A673 (cell line): Measurements from ENCODE around the gene TECPR2. TPM values are rescaled to one million over a fixed set of nuclear protein-coding genes. Genes with fewer than 3 reads are reported as not detected.

Experiments used
- BruUV-seq: library from RNA; stranded (reverse); fragments of 400-500 nt; replicated peaks from 2 replicates; lab custom pipeline; 2021; lab: Mats Ljungman, UMichigan
- CTCF ChIA-PET: fragments of 300-600 bp; sonication (Branson Sonifier 250); formaldehyde crosslinking; loops from one replicate; lab custom pipeline; 2022; ENCODE audit warnings: antibody characterized with exemption; lab: Charles Lee
- POLR2A ChIA-PET: fragments of 300-600 bp; sonication (Branson Sonifier 250); formaldehyde crosslinking; loops from one replicate; lab custom pipeline; 2022; ENCODE audit warnings: antibody characterized with exemption; ENCODE audit not compliant: low non-redundant PET; lab: Charles Lee
- DNase-seq: peaks from one replicate; pipeline ENCODE4 v3.0.0-alpha.2; 2015; ENCODE audit warnings: low spot score
- H3K27ac ChIP-seq: fragments of 200-600 bp; sonication (generic); 2 replicates; pipeline ENCODE4 v1.5.1; 2016; ENCODE audit warnings: mixed run types, low read depth, mild to moderate bottlenecking, mixed read lengths, antibody characterized with exemption, low read length; ENCODE audit not compliant: poor library complexity, severe bottlenecking
- H3K27me3 ChIP-seq: fragments of 200-600 bp; sonication (generic); replicated peaks from 2 replicates; pipeline ENCODE4 v1.6.1; 2017; ENCODE audit warnings: mixed run types, low read depth, mild to moderate bottlenecking, mixed read lengths, antibody characterized with exemption, low read length; ENCODE audit not compliant: insufficient read depth, poor library complexity
- H3K36me3 ChIP-seq: fragments of 200-600 bp; sonication (generic); 2 replicates; pipeline ENCODE4 v1.6.1; 2016; ENCODE audit warnings: mixed run types, mild to moderate bottlenecking, mixed read lengths, antibody characterized with exemption, low read length; ENCODE audit not compliant: insufficient read depth, poor library complexity, severe bottlenecking
- H3K4me1 ChIP-seq: fragments of 200-600 bp; sonication (generic); 2 replicates; pipeline ENCODE4 v1.6.1; 2017; ENCODE audit warnings: mixed run types, mild to moderate bottlenecking, mixed read lengths, antibody characterized with exemption, low read length; ENCODE audit not compliant: insufficient read depth, poor library complexity, severe bottlenecking
- H3K4me3 ChIP-seq: fragments of 200-600 bp; sonication (generic); 2 replicates; pipeline ENCODE4 v1.5.1; 2016; ENCODE audit warnings: low read depth, mixed run types, mild to moderate bottlenecking, mixed read lengths, low read length; ENCODE audit not compliant: poor library complexity, severe bottlenecking
- H3K9me3 ChIP-seq: fragments of 200-600 bp; sonication (generic); 2 replicates; pipeline ENCODE4 v1.6.1; 2016; ENCODE audit warnings: mixed run types, low read depth, mild to moderate bottlenecking, mixed read lengths, antibody characterized with exemption, low read length; ENCODE audit not compliant: poor library complexity, severe bottlenecking
- CTCF ChIP-seq: fragments of 300-800, 200-600 bp; sonication (generic); conservative IDR thresholded peaks from 2 replicates; pipeline ENCODE4 v1.5.1; 2017; ENCODE audit warnings: low read depth, mild to moderate bottlenecking, antibody characterized with exemption, low read length, moderate library complexity, mixed read lengths
- EZH2 ChIP-seq: fragments of 200-600 bp; sonication (generic); IDR thresholded peaks from 2 replicates; pipeline ENCODE4 v1.6.1; 2017; ENCODE audit warnings: borderline replicate concordance, low read depth, mild to moderate bottlenecking, mixed read lengths, antibody characterized with exemption, low read length; ENCODE audit not compliant: poor library complexity, severe bottlenecking
- intact Hi-C: fragments of 100-400 bp; cut with micrococcal nuclease; formaldehyde crosslinking; loops from one replicate; pipeline ENCODE4 v1.10.0; 2022; ENCODE audit not compliant: unreplicated experiment
- total RNA-seq: library from RNA; stranded (reverse); gene quantifications from 2 replicates; pipeline ENCODE4 v1.2.3, GENCODE V29; 2021

TECPR2 gene
- total RNA-seq, 1 experiment from 2014 or later, result 22.1 TPM

DNA sequence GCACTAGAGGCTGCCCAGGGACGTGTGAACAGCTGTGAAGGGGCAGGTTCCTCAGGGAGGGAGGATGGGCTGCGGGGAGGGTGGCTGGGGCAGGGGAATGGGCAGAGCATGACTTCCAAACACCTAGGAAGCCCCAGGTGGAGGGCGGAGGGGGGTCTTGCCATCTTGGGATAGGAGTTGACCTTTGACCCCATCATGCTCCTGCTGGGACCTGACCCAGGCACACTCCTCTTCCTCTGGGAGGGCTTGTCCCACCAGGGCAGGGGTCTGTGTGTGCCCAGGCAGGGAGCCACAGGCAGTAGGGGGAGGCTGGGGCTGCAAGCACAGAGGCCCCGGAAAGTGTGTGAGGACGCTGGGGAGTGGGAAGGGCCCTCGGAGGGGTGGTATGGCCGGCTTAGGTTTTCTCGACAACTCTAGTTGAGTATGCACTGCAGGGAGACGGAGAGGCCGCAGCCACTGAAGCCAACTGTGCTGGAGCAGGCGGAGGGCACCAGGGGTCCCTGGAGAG is 150.1 kb downstream of the TECPR2 start:
- Histone ChIP-seq H3K36me3 (no peaks in the 10 kb centered on the region), H3K9me3 (no peaks in the 10 kb centered on the region), H3K4me1 (peaks cover 20% of the 10 kb centered on the region), H3K4me3 (no peak overlapping the region), H3K27ac (no peak overlapping the region), H3K27me3 (no peaks in the 10 kb centered on the region)
- TF ChIP-seq EZH2, result no peak
- no peak for TF ChIP-seq CTCF
- no peak for DNase-seq
- CTCF ChIA-PET, result no interaction called here
- intact Hi-C loops, result no loop called here
- BruUV-seq, result no TSS peak
- POLR2A ChIA-PET, result no interaction called here

- Histone ChIP-seq H3K27me3 (no peaks in the 10 kb centered on the region), H3K27ac (no peak overlapping the region), H3K4me1 (peaks cover 13% of the 10 kb centered on the region), H3K4me3 (no peak overlapping the region), H3K36me3 (no peaks in the 10 kb centered on the region), H3K9me3 (no peaks in the 10 kb centered on the region)
- POLR2A ChIA-PET, result no interaction called here
- BruUV-seq, result no TSS peak
- TF ChIP-seq EZH2 (no peak), CTCF (no peak)
- intact Hi-C loops, result no loop called here
- CTCF ChIA-PET, result no interaction called here
- DNase-seq, result no peak
These were observed 151.4 kb downstream of the TECPR2 start for GRCh38 chr14:102513899-102514772.

- TF ChIP-seq EZH2, result no peak
- TF ChIP-seq CTCF, result no peak
These were observed 152.4 kb downstream of the TECPR2 start for GRCh38 chr14:102514987-102515733.

More at GRCh38 chr14:102514987-102515733, 152.4 kb downstream of the TECPR2 start:
- H3K9me3 ChIP-seq, result no peaks in the 10 kb centered on the region
- no peak for DNase-seq
- intact Hi-C loops, result loop anchor here (5.0 kb wide), 1 partner anchor 198 kb away; the partner anchor contains the start of gene ZNF839
- ChIA-PET CTCF (no interaction called here), POLR2A (no interaction called here)
- no peak overlapping the region for H3K4me3 ChIP-seq
- no peaks in the 10 kb centered on the region for H3K36me3 ChIP-seq
- no TSS peak for BruUV-seq
- no peak overlapping the region for H3K27ac ChIP-seq
- H3K4me1 ChIP-seq, result peaks cover 10% of the 10 kb centered on the region
- no peaks in the 10 kb centered on the region for H3K27me3 ChIP-seq
